ENCODE data around the gene DHX58. TPM values are rescaled to one million over a fixed set of nuclear protein-coding genes. Genes with fewer than 3 reads are reported as not detected.

Gene DHX58
- total and polyA plus RNA-seq, 11 donors: 1.8 to 17.3 (median 3.7) TPM

DNA sequence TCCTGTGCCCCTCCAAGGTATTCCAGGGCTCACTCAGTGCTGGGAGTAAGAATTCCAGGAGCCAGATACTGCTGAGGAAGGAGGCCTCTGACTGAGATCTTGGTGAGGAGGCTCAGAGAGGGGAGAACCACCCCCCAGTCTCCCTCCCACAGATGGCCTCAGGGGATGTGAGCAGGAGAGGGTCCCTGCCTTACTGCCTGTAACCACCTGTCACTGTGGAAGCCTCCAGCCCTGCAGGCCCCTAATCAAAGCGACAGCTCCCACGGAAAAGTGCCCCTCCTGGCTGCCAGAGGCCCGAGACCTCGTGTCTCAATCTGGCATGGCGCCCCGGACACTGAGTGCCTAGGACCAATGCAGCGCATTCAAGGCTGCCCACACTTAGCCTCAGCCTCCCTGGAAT, 54.5 kb downstream of the DHX58 start:
- no peak overlapping the region for H3K27ac ChIP-seq
- no peaks in the 10 kb centered on the region for H3K9me3 ChIP-seq
- no peaks in the 10 kb centered on the region for H3K36me3 ChIP-seq
- peaks cover 0 to 34% (median 6%) of the 10 kb centered on the region in 9 donors for H3K27me3 ChIP-seq
- DNase-seq: no peak
- intact Hi-C loops (cut with DNase I): no loop called here
- peaks cover 0 to 2% (median 0%) of the 10 kb centered on the region in 12 donors for H3K4me1 ChIP-seq
- 44 to 59% (median 56%) methylated on average over 5 to 7 of the region's 7 CpGs for WGBS, 4 donors
- no peak for ATAC-seq
- H3K4me3 ChIP-seq: no peak overlapping the region
- no peak for TF ChIP-seq CTCF (IDR thresholded peaks at IDR 0.05)
- no peak for TF ChIP-seq POLR2A (IDR thresholded peaks at IDR 0.05)

DNA sequence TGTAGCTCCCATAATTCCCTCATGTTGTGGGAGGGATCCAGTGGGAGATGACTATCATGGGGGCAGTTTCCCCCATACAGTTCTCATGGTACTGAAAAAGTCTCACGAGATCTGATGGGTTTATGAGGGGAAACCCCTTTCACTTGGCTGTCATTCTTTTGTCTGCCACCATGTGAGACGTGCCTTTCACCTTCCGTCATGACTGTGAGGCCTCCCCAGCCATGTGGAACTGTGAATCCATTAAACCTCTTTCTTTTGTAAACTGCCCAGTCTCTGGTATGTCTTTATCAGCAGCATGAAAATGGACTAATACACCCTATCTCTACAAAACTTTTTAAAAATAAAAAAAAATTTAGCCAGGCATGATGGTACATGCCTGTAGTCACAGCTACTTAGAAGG, 55.9 kb downstream of the DHX58 start:
- H3K4me3 ChIP-seq: no peak overlapping the region
- H3K27me3 ChIP-seq: peaks cover 0 to 42% (median 6%) of the 10 kb centered on the region in 9 donors
- DNase-seq: no peak

DNA sequence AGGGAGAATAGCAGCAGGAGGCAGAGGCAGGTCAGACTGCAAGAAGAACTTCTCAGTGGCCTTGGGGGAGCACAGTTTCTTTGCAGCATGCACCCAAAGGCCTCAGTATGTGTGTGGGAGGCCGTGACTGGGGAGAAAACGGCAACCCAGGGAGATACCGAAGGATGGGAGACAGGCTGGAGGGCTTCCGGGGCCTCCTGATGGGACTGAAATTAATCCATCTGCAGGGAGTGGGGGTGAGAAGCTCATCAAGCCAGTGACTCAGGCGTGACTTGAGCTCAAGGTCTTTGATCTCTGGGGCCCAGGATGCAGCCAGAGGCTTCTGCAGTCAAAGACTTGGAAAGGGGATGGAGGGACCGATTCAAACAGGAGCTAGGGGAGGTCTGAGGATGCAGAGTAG, 57.0 kb downstream of the DHX58 start:
- no peak overlapping the region for H3K4me3 ChIP-seq
- no peaks in the 10 kb centered on the region for H3K36me3 ChIP-seq
- no peak overlapping the region for H3K27ac ChIP-seq
- intact Hi-C loops (cut with DNase I): no loop called here
- no peak for ATAC-seq
- H3K4me1 ChIP-seq: peaks cover 0 to 6% (median 1%) of the 10 kb centered on the region in 12 donors
- no peak for DNase-seq
- H3K27me3 ChIP-seq: peaks cover 0 to 43% (median 6%) of the 10 kb centered on the region in 9 donors
- WGBS, 4 donors: 29 to 44% (median 42%) methylated on average over 6 of the region's 6 CpGs
- no peak for TF ChIP-seq POLR2A (IDR thresholded peaks at IDR 0.05)
- no peak for TF ChIP-seq CTCF (IDR thresholded peaks at IDR 0.05)
- H3K9me3 ChIP-seq: no peaks in the 10 kb centered on the region

More for the DNA sequence above, 55.9 kb downstream of the DHX58 start:
- no peak overlapping the region for H3K27ac ChIP-seq
- no peak for ATAC-seq
- no peak for TF ChIP-seq CTCF (IDR thresholded peaks at IDR 0.05)
- TF ChIP-seq POLR2A (IDR thresholded peaks at IDR 0.05): no peak
- WGBS, 4 donors: 74 to 82% (median 78%) methylated on average over 3 of the region's 3 CpGs
- intact Hi-C loops (cut with DNase I): no loop called here
- H3K9me3 ChIP-seq: no peaks in the 10 kb centered on the region
- H3K4me1 ChIP-seq: no peaks in the 10 kb centered on the region
- no peaks in the 10 kb centered on the region for H3K36me3 ChIP-seq

DNA sequence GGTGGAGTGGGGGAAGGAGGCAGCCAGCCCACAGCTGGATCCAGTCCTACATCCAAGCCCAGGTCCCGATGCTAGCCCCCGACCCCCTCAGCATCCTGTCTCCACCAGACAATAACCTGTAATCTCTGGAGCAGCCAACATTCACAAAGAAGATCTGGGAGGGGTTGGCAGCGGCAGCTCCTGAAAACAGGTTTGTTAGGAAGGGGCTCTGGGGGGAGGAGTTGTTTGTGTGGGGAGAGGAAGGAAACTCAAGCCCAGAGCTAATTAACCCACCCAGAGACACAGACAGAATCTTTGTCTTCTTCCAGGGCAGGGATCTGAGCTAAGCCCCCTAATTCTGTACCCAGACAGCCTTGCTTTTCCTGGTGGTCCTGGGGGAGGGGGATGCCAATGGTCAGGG, 57.5 kb downstream of the DHX58 start:
- H3K4me1 ChIP-seq: peaks cover 0 to 8% (median 3%) of the 10 kb centered on the region in 12 donors
- 14 to 22% (median 20%) methylated on average over 3 of the region's 3 CpGs for WGBS, 4 donors
- DNase-seq: no peak
- H3K27me3 ChIP-seq: peaks cover 0 to 43% (median 6%) of the 10 kb centered on the region in 9 donors
- intact Hi-C loops (cut with DNase I): no loop called here
- no peak overlapping the region for H3K4me3 ChIP-seq
- no peaks in the 10 kb centered on the region for H3K36me3 ChIP-seq
- H3K9me3 ChIP-seq: no peaks in the 10 kb centered on the region
- TF ChIP-seq POLR2A (IDR thresholded peaks at IDR 0.05) (no peak), CTCF (IDR thresholded peaks at IDR 0.05) (no peak)
- no peak overlapping the region for H3K27ac ChIP-seq
- ATAC-seq: no peak
